ENCODE measurements around the gene SHISA9.

SHISA9 gene

DNA sequence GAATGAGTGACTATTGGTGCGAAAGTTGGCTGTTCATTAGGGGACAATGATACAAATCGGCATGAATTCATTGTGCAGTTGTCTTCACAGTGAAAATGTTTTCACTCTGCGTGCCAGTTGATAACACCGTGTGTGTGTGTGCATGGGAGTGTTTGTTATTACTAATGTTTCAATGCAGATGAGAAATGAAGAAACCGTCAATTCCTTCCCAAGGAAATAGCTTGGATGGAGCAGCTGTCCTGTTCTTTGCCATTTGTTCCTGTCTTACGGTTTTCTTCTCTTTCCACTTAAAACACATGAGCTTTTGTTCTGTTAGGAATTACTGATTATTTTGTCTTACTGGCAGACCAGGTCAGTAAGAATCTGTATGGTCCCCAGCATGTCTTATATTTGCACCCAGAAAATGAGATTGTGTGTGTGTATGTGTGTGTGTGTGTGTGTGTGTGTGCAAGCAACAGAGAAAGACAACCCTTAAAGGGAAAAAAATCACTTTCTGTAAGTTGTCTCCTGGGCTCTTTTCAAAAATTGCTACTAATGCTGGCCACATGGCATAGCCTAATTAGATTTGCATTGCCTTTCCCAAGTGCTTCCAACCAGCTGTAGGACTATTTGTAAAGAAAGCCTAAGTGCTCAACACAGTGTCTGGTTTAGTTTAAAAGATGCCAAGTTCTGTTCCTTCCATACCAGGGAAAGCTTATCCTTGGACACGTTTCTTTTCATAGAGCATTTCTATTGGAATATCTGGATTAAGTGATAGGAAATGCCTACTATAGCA is 23.8 kb downstream of the SHISA9 start:
- H3K27me3 ChIP-seq = no peaks in the 10 kb centered on the region
- DNase-seq = no peak
- H3K4me1 ChIP-seq = no peaks in the 10 kb centered on the region
- H3K36me3 ChIP-seq = no peaks in the 10 kb centered on the region
- TF ChIP-seq, protein P1, sequence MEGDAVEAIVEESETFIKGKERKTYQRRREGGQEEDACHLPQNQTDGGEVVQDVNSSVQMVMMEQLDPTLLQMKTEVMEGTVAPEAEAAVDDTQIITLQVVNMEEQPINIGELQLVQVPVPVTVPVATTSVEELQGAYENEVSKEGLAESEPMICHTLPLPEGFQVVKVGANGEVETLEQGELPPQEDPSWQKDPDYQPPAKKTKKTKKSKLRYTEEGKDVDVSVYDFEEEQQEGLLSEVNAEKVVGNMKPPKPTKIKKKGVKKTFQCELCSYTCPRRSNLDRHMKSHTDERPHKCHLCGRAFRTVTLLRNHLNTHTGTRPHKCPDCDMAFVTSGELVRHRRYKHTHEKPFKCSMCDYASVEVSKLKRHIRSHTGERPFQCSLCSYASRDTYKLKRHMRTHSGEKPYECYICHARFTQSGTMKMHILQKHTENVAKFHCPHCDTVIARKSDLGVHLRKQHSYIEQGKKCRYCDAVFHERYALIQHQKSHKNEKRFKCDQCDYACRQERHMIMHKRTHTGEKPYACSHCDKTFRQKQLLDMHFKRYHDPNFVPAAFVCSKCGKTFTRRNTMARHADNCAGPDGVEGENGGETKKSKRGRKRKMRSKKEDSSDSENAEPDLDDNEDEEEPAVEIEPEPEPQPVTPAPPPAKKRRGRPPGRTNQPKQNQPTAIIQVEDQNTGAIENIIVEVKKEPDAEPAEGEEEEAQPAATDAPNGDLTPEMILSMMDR (IDR thresholded peaks at IDR 0.05; ENCODE audit: low read depth, low read length) = no peak
- H3K9me3 ChIP-seq = no peaks in the 10 kb centered on the region
- H3K4me3 ChIP-seq (ENCODE audit: low read depth, low read length) = no peak overlapping the region

DNA sequence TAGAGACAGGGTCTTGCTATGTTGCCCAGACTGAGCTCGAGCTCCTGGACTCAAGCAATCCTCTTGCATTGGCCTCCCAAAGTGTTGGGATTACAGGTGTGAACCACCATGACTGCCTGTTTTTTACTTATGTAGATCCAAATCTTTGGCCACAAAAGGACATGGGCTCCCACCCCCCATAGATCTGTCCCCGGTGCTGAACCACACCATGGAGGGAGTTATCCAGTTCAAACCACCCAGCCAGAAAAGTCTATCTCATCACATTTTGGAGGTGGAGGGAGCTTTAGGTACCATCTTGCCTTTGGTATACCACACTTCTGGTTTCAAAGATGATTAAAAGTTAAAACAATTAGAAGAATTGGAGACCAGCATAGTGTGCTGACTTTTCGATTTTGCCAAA is 26.2 kb downstream of the SHISA9 start:
- no peaks in the 10 kb centered on the region for H3K9me3 ChIP-seq
- TF ChIP-seq, protein P1 (IDR thresholded peaks at IDR 0.05; ENCODE audit: low read depth, low read length) = no peak
- H3K4me3 ChIP-seq (ENCODE audit: low read depth, low read length) = no peak overlapping the region
- H3K4me1 ChIP-seq = no peaks in the 10 kb centered on the region
- DNase-seq = no peak
- H3K36me3 ChIP-seq = no peaks in the 10 kb centered on the region
- H3K27me3 ChIP-seq = no peaks in the 10 kb centered on the region

DNA sequence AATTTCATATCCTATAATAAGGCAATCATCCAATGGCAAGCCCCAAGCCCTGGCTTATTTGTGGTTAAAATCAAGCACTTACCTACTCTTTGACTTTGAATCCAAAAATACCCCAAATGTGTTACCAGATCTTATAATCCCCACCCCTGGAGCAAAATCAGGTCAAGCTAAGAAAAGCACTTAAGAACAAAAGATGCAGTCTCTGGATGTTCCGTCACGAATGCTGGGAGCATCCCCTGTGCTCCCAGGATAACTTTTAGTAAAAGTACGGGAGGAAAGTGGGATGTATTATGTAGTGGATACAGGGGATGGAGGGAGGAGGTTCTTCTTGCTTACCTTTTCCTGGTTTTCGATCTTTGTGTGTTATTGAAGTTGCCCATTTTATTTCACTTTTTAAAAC is 29.5 kb downstream of the SHISA9 start:
- Histone ChIP-seq H3K9me3 (no peaks in the 10 kb centered on the region), H3K27me3 (no peaks in the 10 kb centered on the region), H3K4me3 (ENCODE audit: low read depth, low read length) (no peak overlapping the region), H3K4me1 (no peaks in the 10 kb centered on the region), H3K36me3 (no peaks in the 10 kb centered on the region)
- TF ChIP-seq, protein P1 (IDR thresholded peaks at IDR 0.05; ENCODE audit: low read depth, low read length) = no peak
- no peak for DNase-seq

DNA sequence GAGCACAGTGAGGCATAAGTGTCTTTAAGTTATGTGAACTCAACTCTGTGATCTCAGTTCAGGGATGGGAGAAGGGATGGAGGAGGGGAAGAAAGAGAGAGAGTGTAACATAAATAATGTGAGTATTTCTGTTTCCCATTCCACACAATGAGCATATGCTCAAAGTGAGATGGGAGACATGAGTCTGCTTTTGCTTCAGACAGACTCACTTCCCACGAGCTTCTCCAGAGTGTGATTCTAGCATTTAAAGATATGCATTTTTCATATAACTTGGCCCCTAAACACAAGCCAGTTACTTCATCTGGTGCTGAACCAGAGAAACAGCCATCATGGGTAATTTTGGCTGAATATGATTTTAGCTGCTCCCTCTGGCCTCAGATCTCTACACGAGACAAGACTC is 35.0 kb downstream of the SHISA9 start:
- no peaks in the 10 kb centered on the region for H3K27me3 ChIP-seq
- no peak overlapping the region for H3K4me3 ChIP-seq (ENCODE audit: low read depth, low read length)
- no peaks in the 10 kb centered on the region for H3K36me3 ChIP-seq
- no peaks in the 10 kb centered on the region for H3K9me3 ChIP-seq
- no peaks in the 10 kb centered on the region for H3K4me1 ChIP-seq
- DNase-seq = no peak
- TF ChIP-seq, protein P1 (IDR thresholded peaks at IDR 0.05; ENCODE audit: low read depth, low read length) = no peak

DNA sequence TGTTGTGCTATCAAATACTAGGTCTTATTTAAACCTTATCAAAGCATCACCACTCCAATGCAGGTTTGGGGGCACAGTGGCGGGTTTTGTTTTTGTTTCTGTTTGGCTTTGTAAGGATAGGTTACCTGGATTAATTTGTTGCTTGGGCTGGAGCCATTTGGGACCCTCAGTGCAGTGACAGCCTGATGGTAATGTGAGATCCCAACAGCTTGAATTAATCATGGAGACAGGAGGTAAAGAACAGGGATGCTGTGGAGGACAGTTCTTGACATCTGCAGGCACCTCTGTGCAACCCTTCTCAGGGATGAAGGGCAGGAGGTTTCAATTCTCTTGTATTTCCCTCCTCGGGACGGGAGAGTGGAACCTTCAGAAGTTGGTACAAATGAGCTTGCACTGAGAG is 40.5 kb downstream of the SHISA9 start:
- no peak for DNase-seq
- H3K4me3 ChIP-seq (ENCODE audit: low read depth, low read length) = no peak overlapping the region
- no peaks in the 10 kb centered on the region for H3K27me3 ChIP-seq
- H3K9me3 ChIP-seq = no peaks in the 10 kb centered on the region
- TF ChIP-seq, protein P1 (IDR thresholded peaks at IDR 0.05; ENCODE audit: low read depth, low read length) = no peak
- no peaks in the 10 kb centered on the region for H3K4me1 ChIP-seq
- H3K36me3 ChIP-seq = no peaks in the 10 kb centered on the region

DNA sequence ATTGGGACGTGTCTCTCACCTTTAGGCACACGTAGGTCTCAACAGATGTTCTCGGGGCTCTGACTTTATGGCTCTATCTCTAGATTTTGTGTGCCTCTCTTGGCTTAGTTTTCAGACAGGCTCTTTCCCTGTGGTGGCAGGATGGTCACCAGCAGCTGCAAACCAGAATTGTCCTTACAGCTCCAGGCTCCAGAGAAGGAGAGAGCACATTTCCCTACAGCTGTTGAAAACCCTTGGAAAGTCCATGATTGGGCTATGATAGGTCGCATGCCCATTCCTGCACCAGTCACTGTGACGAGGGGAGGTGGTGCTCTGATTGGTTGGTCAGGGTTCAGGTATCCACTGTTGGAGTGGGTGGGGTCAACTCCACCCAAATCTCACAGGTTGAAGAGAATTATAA is 41.5 kb downstream of the SHISA9 start:
- TF ChIP-seq, protein P1 (IDR thresholded peaks at IDR 0.05; ENCODE audit: low read depth, low read length) = no peak
- no peaks in the 10 kb centered on the region for H3K9me3 ChIP-seq
- H3K4me1 ChIP-seq = no peaks in the 10 kb centered on the region
- no peak for DNase-seq
- H3K36me3 ChIP-seq = no peaks in the 10 kb centered on the region
- H3K27me3 ChIP-seq = no peaks in the 10 kb centered on the region
- H3K4me3 ChIP-seq (ENCODE audit: low read depth, low read length) = no peak overlapping the region

Data from BE2C (cell line).